Measurements from ENCODE around the gene APOH.
"Not testable (repeated sequence)": the region's sequence is repeated elsewhere in the genome, so short reads cannot be mapped to it uniquely, and the experiment has no call there.

Gene APOH

DNA sequence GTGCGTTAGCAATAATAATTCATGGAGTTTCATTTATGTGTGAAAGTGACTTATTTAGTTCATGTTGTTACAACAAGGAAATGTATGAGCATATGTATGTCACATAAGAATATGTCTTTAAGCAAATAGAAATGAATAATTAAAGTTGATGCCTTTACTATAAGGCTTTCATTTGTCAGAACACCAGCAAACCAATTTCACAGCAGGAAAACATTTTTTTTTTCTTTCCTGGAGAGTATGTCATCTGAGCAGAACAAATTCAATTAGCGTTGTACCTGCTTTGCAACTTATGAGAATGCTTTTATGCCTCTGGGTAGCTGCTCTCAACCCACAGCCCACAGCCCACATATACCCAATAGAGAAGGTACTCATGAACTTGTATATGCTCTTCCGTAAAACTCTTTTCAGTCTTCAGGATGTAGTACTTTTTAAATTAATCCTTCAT lies 26.3 kb upstream of the APOH start:
- no peak overlapping the region for H3K9ac ChIP-seq (ENCODE audit: low read depth, low read length)
- TF ChIP-seq, protein P1, sequence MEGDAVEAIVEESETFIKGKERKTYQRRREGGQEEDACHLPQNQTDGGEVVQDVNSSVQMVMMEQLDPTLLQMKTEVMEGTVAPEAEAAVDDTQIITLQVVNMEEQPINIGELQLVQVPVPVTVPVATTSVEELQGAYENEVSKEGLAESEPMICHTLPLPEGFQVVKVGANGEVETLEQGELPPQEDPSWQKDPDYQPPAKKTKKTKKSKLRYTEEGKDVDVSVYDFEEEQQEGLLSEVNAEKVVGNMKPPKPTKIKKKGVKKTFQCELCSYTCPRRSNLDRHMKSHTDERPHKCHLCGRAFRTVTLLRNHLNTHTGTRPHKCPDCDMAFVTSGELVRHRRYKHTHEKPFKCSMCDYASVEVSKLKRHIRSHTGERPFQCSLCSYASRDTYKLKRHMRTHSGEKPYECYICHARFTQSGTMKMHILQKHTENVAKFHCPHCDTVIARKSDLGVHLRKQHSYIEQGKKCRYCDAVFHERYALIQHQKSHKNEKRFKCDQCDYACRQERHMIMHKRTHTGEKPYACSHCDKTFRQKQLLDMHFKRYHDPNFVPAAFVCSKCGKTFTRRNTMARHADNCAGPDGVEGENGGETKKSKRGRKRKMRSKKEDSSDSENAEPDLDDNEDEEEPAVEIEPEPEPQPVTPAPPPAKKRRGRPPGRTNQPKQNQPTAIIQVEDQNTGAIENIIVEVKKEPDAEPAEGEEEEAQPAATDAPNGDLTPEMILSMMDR (IDR thresholded peaks at IDR 0.05; ENCODE audit: borderline replicate concordance, extremely low read depth, low read length, poor library complexity, severe bottlenecking): no peak
- no peak for TF ChIP-seq EZH2 (IDR thresholded peaks at IDR 0.05; ENCODE audit: borderline replicate concordance, low read depth, low read length, severe bottlenecking)
- H3K9me3 ChIP-seq (ENCODE audit: insufficient read depth, low read length, severe bottlenecking): no peaks in the 10 kb centered on the region
- no peaks in the 10 kb centered on the region for H4K20me1 ChIP-seq (ENCODE audit: insufficient read depth, low read length)
- no peak for DNase-seq
- no peak overlapping the region for H3K27ac ChIP-seq (ENCODE audit: low read length)
- H3K27me3 ChIP-seq (ENCODE audit: insufficient read depth, low read length, poor library complexity): no peaks in the 10 kb centered on the region
- no peaks in the 10 kb centered on the region for H3K79me2 ChIP-seq (ENCODE audit: insufficient read depth, low read length)
- ATAC-seq (ENCODE audit: insufficient read depth, low read depth): peak; percentile 46; the same call in 2 of the 3 replicates
- no peaks in the 10 kb centered on the region for H3K36me3 ChIP-seq (ENCODE audit: insufficient read depth, low read length)
- H3K4me3 ChIP-seq (ENCODE audit: low read depth in 1 of 2, low read length in 2 of 2): no peak overlapping the region
- no peak overlapping the region for H3K4me2 ChIP-seq (ENCODE audit: insufficient read depth, low read length)
- peaks cover 17% of the 10 kb centered on the region for H3K4me1 ChIP-seq (ENCODE audit: insufficient read depth, low read length)
- peak overlapping the region; percentile 50 for H2AFZ ChIP-seq (ENCODE audit: low read depth, low read length)

DNA sequence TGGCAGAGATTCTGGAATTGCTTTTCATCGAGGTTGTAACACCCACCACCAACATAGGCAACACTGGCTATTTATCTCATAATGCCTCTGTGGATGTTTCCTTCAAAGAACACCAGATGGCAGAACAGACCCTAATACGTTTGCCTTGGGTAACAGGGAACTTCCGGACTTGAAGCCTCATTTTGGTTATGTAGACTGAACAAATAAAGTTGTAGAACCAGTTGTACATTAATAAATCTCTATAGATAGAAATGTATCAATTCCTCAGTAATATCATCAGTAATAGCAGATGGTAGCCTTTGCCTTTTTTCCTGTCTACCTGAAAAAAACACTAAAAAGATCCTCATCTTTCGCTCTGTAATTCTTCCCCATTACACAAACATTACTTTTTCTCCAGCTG lies 25.9 kb upstream of the APOH start:
- H4K20me1 ChIP-seq (ENCODE audit: insufficient read depth, low read length): no peaks in the 10 kb centered on the region
- H3K36me3 ChIP-seq (ENCODE audit: insufficient read depth, low read length): no peaks in the 10 kb centered on the region
- no peaks in the 10 kb centered on the region for H3K79me2 ChIP-seq (ENCODE audit: insufficient read depth, low read length)
- H3K27ac ChIP-seq (ENCODE audit: low read length): no peak overlapping the region
- H3K9ac ChIP-seq (ENCODE audit: low read depth, low read length): no peak overlapping the region
- H2AFZ ChIP-seq (ENCODE audit: low read depth, low read length): peak overlapping the region; percentile 50
- ATAC-seq (ENCODE audit: insufficient read depth, low read depth) (peak; percentile 97), DNase-seq (peak; percentile 59)
- H3K27me3 ChIP-seq (ENCODE audit: insufficient read depth, low read length, poor library complexity): no peaks in the 10 kb centered on the region
- H3K4me1 ChIP-seq (ENCODE audit: insufficient read depth, low read length): peaks cover 20% of the 10 kb centered on the region
- H3K9me3 ChIP-seq (ENCODE audit: insufficient read depth, low read length, severe bottlenecking): no peaks in the 10 kb centered on the region
- H3K4me2 ChIP-seq (ENCODE audit: insufficient read depth, low read length): no peak overlapping the region
- TF ChIP-seq, protein P1 (IDR thresholded peaks at IDR 0.05; ENCODE audit: borderline replicate concordance, extremely low read depth, low read length, poor library complexity, severe bottlenecking): peak; percentile 88
- no peak for TF ChIP-seq EZH2 (IDR thresholded peaks at IDR 0.05; ENCODE audit: borderline replicate concordance, low read depth, low read length, severe bottlenecking)
- H3K4me3 ChIP-seq (ENCODE audit: low read depth in 1 of 2, low read length in 2 of 2): no peak overlapping the region

DNA sequence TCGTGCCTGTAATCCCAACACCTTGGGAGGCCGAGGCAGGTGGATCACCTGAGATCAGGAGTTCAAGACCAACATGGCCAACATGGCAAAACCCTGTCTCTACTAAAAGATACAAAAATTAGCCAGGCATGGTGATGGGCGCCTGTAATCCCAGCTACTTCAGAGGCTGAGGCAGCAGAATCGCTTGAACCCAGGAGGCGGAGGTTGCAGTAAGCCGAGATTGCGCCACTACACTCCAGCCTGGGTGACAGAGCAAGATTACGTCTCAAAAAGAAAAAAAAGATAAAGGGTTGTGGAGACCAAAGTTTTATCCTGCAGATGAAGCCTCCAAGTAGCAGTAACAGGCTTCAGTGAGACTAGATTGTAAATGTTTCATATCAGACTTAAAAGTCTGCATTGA lies 24.2 kb upstream of the APOH start:
- not testable (repeated sequence) for H3K79me2 ChIP-seq (ENCODE audit: insufficient read depth, low read length); DNase-seq; H2AFZ ChIP-seq (ENCODE audit: low read depth, low read length); H3K27ac ChIP-seq (ENCODE audit: low read length); H4K20me1 ChIP-seq (ENCODE audit: insufficient read depth, low read length); H3K4me2 ChIP-seq (ENCODE audit: insufficient read depth, low read length); H3K9me3 ChIP-seq (ENCODE audit: insufficient read depth, low read length, severe bottlenecking); H3K9ac ChIP-seq (ENCODE audit: low read depth, low read length); H3K27me3 ChIP-seq (ENCODE audit: insufficient read depth, low read length, poor library complexity); ATAC-seq (ENCODE audit: insufficient read depth, low read depth); H3K36me3 ChIP-seq (ENCODE audit: insufficient read depth, low read length); H3K4me3 ChIP-seq (ENCODE audit: low read depth in 1 of 2, low read length in 2 of 2)
- H3K4me1 ChIP-seq (ENCODE audit: insufficient read depth, low read length): peaks cover 20% of the 10 kb centered on the region

DNA sequence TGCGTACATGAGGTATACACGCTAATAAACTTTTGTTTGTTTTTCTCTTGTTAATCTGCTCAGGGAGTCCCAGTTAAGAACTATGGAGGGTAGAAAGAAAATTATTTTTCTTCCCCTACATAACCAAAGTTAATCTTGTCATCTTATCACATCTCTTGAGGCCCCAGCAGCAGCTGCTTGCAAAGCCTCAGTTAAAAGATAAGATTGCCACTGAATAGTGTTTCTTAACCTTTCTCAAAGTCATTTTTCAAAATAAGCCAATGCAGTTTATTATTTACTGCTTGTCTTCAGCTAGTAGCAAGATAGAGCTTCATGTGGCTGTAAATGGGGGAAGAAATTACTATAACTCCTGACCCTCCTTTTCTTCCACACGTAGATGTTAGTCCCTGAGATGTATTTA lies 21.5 kb upstream of the APOH start:
- no peak for ATAC-seq (ENCODE audit: insufficient read depth, low read depth)
- H3K27ac ChIP-seq (ENCODE audit: low read length): no peak overlapping the region
- no peak for TF ChIP-seq EZH2 (IDR thresholded peaks at IDR 0.05; ENCODE audit: borderline replicate concordance, low read depth, low read length, severe bottlenecking)
- TF ChIP-seq, protein P1 (IDR thresholded peaks at IDR 0.05; ENCODE audit: borderline replicate concordance, extremely low read depth, low read length, poor library complexity, severe bottlenecking): no peak

More for the DNA sequence above, 21.5 kb upstream of the APOH start:
- Histone ChIP-seq H3K27me3 (ENCODE audit: insufficient read depth, low read length, poor library complexity) (no peaks in the 10 kb centered on the region), H3K36me3 (ENCODE audit: insufficient read depth, low read length) (no peaks in the 10 kb centered on the region), H4K20me1 (ENCODE audit: insufficient read depth, low read length) (no peaks in the 10 kb centered on the region), H3K79me2 (ENCODE audit: insufficient read depth, low read length) (no peaks in the 10 kb centered on the region), H3K4me1 (ENCODE audit: insufficient read depth, low read length) (peaks cover 38% of the 10 kb centered on the region), H2AFZ (ENCODE audit: low read depth, low read length) (no peak overlapping the region), H3K4me3 (ENCODE audit: low read depth in 1 of 2, low read length in 2 of 2) (no peak overlapping the region), H3K4me2 (ENCODE audit: insufficient read depth, low read length) (no peak overlapping the region), H3K9me3 (ENCODE audit: insufficient read depth, low read length, severe bottlenecking) (no peaks in the 10 kb centered on the region), H3K9ac (ENCODE audit: low read depth, low read length) (no peak overlapping the region)
- DNase-seq: no peak

All from DND-41 (cell line).